HepG2 (cell line): Measurements from ENCODE around the gene NXPH4. TPM values are rescaled to one million over a fixed set of nuclear protein-coding genes. Genes with fewer than 3 reads are reported as not detected.

Experiments
- ASH2L ChIP-seq: fragments of 300-600, 200-600 bp; sonication (generic); IDR thresholded peaks from 2 replicates; pipeline ENCODE4 v1.7.0; 2017; ENCODE audit warnings: low read depth, mild to moderate bottlenecking, moderate library complexity, mixed read lengths, low read length; ENCODE audit not compliant: insufficient read length
- CREB1 ChIP-seq, 2 experiments: fragments of 450-650 bp in 1 of 2; IDR thresholded peaks; 2 replicates each; pipeline ENCODE4 v1.6.1; 2016 to 2017; ENCODE audit warnings: control low read depth in 1 of 2, mild to moderate bottlenecking in 1 of 2, missing compliant biosample characterization in 1 of 2, missing genetic modification characterization in 1 of 2
- FOXO4 ChIP-seq: sonication (generic); formaldehyde crosslinking; conservative IDR thresholded peaks from 2 replicates; pipeline ENCODE4 v1.8.1; 2023; ENCODE audit warnings: missing genetic modification reagents
- GPBP1L1 ChIP-seq: sonication (generic); formaldehyde crosslinking; IDR thresholded peaks from 2 replicates; pipeline ENCODE4 v1.5.0; 2020; ENCODE audit warnings: mild to moderate bottlenecking, missing genetic modification reagents
- KDM5B ChIP-seq: sonication (generic); formaldehyde crosslinking; IDR thresholded peaks from 2 replicates; pipeline ENCODE4 v1.4.0; 2020; ENCODE audit warnings: missing genetic modification reagents, mild to moderate bottlenecking, borderline replicate concordance
- MED1 ChIP-seq: sonication (generic); formaldehyde crosslinking; IDR thresholded peaks from 2 replicates; pipeline ENCODE4 v1.4.0; 2020; ENCODE audit warnings: missing genetic modification reagents
- NBN ChIP-seq: fragments of 450-650 bp; conservative IDR thresholded peaks from 2 replicates; pipeline ENCODE4 v1.6.1; 2017
- NR2F2 ChIP-seq: IDR thresholded peaks from 2 replicates; pipeline ENCODE4 v1.6.1; 2012; ENCODE audit warnings: low read depth, inconsistent platforms, borderline replicate concordance
- PLSCR1 ChIP-seq: sonication (generic); formaldehyde crosslinking; IDR thresholded peaks from 2 replicates; pipeline ENCODE4 v1.5.0; 2020; ENCODE audit warnings: missing genetic modification reagents, mild to moderate bottlenecking, borderline replicate concordance
- RAD21 ChIP-seq: fragments of 450-650 bp; formaldehyde crosslinking; IDR thresholded peaks from 2 replicates; pipeline ENCODE4 v1.5.0; 2020; ENCODE audit warnings: mild to moderate bottlenecking
- RBFOX2 ChIP-seq: fragments of 200-400 bp; formaldehyde crosslinking; IDR thresholded peaks from 2 replicates; pipeline ENCODE4 v1.6.1; 2017; ENCODE audit warnings: low read depth, mild to moderate bottlenecking, low read length
- RBM39 ChIP-seq: fragments of 200-400 bp; formaldehyde crosslinking; IDR thresholded peaks from one replicate; pipeline ENCODE4 v1.6.1; 2018; ENCODE audit warnings: antibody characterized with exemption, mild to moderate bottlenecking, low read depth, low read length; ENCODE audit not compliant: poor library complexity, severe bottlenecking
- TP53 ChIP-seq: sonication (generic); formaldehyde crosslinking; conservative IDR thresholded peaks from 2 replicates; pipeline ENCODE4 v1.4.0; 2020; ENCODE audit warnings: missing genetic modification reagents
- WIZ ChIP-seq: sonication (generic); formaldehyde crosslinking; IDR thresholded peaks from 2 replicates; pipeline ENCODE4 v1.5.1; 2020; ENCODE audit warnings: mild to moderate bottlenecking, missing genetic modification reagents
- ZBTB7A ChIP-seq: sonication (generic); formaldehyde crosslinking; IDR thresholded peaks from 2 replicates; pipeline ENCODE4 v1.8.0; 2022; ENCODE audit warnings: mild to moderate bottlenecking, missing genetic modification reagents
- ZNF276 ChIP-seq: sonication (generic); formaldehyde crosslinking; IDR thresholded peaks from 2 replicates; pipeline ENCODE4 v1.4.0; 2020; ENCODE audit warnings: mild to moderate bottlenecking, low read depth, missing genetic modification reagents
- ZNF331 ChIP-seq: sonication (generic); formaldehyde crosslinking; IDR thresholded peaks from 2 replicates; pipeline ENCODE4 v1.4.0; 2020; ENCODE audit warnings: missing genetic modification reagents
- ZNF44 ChIP-seq: sonication (generic); formaldehyde crosslinking; IDR thresholded peaks from 2 replicates; pipeline ENCODE4 v1.5.1; 2020; ENCODE audit warnings: mild to moderate bottlenecking, missing genetic modification reagents
- ZNF530 ChIP-seq: sonication (generic); formaldehyde crosslinking; IDR thresholded peaks from 2 replicates; pipeline ENCODE4 v1.5.0; 2020; ENCODE audit warnings: low read depth, mild to moderate bottlenecking, missing genetic modification reagents
- ZNF552 ChIP-seq: sonication (generic); formaldehyde crosslinking; IDR thresholded peaks from 2 replicates; pipeline ENCODE4 v1.9.0; 2022; ENCODE audit warnings: missing genetic modification reagents, mild to moderate bottlenecking, borderline replicate concordance
- ZSCAN21 ChIP-seq: sonication (generic); formaldehyde crosslinking; IDR thresholded peaks from 2 replicates; pipeline ENCODE4 v1.8.0; 2022; ENCODE audit warnings: mild to moderate bottlenecking, missing genetic modification reagents, moderate library complexity, borderline replicate concordance
- ZUFSP ChIP-seq: sonication (generic); formaldehyde crosslinking; IDR thresholded peaks from 2 replicates; pipeline ENCODE4 v1.9.0; 2021; ENCODE audit warnings: missing genetic modification reagents, mild to moderate bottlenecking, borderline replicate concordance
- polyA plus RNA-seq, 8 experiments: library from polyadenylated mRNA; depleted of rRNA in 3 of 8; stranded (reverse) in 7 of 8; unstranded in 1 of 8; fragments of >200 nt; fragmentation: Illumina TruSeq in 4 of 8; extraction: Trizol in 4 of 8; gene quantifications; 2 replicates each; pipeline versions ENCODE4 v1.2.1 to v1.2.3, GENCODE V29; 2011 to 2016; ENCODE audit warnings: low read depth in 4 of 8, missing spikeins in 1 of 8, mixed read lengths in 1 of 8; ENCODE audit not compliant: insufficient read depth in 1 of 8
- total RNA-seq, 5 experiments: library from RNA; depleted of rRNA; stranded (reverse); fragments of >200 nt; fragmentation: Illumina TruSeq; extraction: Trizol; gene quantifications; 2 replicates each; pipeline ENCODE4 v1.2.3, GENCODE V29; 2016; ENCODE audit warnings: low read depth in 1 of 5

The NXPH4 gene
- total and polyA plus RNA-seq, 2 of the 13 experiments (the other 11 are each of a cell fraction or from before 2014, with no cell fraction given), result 0.13 TPM; not detected in 1

- TF ChIP-seq ZNF276 (CRISPR knock-in tag) (no peak; the same call in 1 of the 2 replicates), ZBTB7A (peak; percentile 51; the same call in 1 of the 2 replicates), FOXO4 (CRISPR knock-in tag) (no peak), ASH2L (peak; percentile 60), RBM39 (peak; percentile 38), NR2F2 (no peak), CREB1 (IDR thresholded peaks at IDR 0.05) (no peak), CREB1 (CRISPR knock-in tag; IDR thresholded peaks at IDR 0.05) (no peak), WIZ (no peak), ZNF331 (peak; percentile 42; the same call in 1 of the 2 replicates), RAD21 (CRISPR knock-in tag) (no peak), ZUFSP (CRISPR knock-in tag) (no peak), RBFOX2 (peak; percentile 91), ZNF552 (CRISPR knock-in tag) (no peak), MED1 (CRISPR knock-in tag) (peak; percentile 79; the same call in 1 of the 2 replicates), GPBP1L1 (CRISPR knock-in tag) (no peak), NBN (no peak), TP53 (no peak), ZNF530 (CRISPR knock-in tag) (no peak), PLSCR1 (no peak), ZNF44 (no peak), KDM5B (CRISPR knock-in tag) (no peak), ZSCAN21 (CRISPR knock-in tag) (no peak)
These were observed 13.2 kb downstream of the NXPH4 start, which contains the start of gene SHMT2 (continued) for GRCh38 chr12:57229634-57230380.
